ENCODE data around the gene CD96.

Gene CD96

GRCh38 chr3:111593666-111594065, 51.7 kb downstream of the CD96 start:
- DNase-seq: no peak

DNA sequence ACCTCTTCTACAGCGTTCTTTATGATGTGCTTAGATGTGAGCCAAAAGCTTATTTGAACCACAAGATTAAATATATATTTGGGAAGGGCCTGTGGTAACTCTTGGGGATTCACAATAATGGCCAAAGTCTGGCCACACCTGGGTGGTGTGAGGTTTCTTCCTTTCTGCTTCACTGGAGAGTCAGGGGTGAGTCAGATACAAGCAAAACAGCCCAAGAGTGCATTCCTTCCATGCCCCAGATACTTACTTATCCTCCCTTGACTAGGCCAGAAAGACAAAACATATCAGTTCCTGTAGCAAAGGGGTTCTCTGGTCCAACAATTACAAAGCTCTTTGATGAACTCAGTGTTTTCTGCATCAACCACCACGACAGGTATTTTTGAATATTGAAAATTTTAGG, 52.2 kb downstream of the CD96 start:
- DNase-seq: no peak

- DNase-seq: no peak
These were observed 52.8 kb downstream of the CD96 start for GRCh38 chr3:111594781-111595180.

- DNase-seq: peak in 17 of 56 donors; percentile 2 to 65 (median 18)
These were observed 53.2 kb downstream of the CD96 start, which contains the start of gene ZBED2 for GRCh38 chr3:111595232-111595631. Gene ZBED2 (minus strand): TSS chr3:111595346. CDS start chr3:111594201, 1,145 bp downstream.

DNA sequence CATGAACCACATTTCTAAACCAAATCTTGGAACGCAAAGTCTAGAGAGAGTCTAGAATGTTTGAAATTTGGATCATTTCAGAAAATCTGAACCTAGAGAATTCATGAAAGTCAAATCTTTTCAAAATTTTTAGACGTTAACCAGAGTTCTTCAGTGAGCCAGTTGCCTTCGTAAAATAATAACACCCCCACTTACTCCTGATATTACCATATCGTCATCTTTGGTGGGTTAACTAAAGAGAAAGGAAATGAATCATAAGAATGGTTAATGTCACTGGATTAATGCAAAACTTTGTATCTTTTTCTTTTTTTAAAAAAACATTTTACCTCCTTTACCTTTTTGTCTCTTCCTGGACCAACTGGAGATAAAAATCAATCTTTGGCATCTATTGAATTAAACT, 54.3 kb downstream of the CD96 start:
- no peak for DNase-seq

- DNase-seq: no peak
These were observed 56.1 kb downstream of the CD96 start for GRCh38 chr3:111598139-111598538.

GRCh38 chr3:111598552-111598951, 56.6 kb downstream of the CD96 start:
- no peak for DNase-seq

DNA sequence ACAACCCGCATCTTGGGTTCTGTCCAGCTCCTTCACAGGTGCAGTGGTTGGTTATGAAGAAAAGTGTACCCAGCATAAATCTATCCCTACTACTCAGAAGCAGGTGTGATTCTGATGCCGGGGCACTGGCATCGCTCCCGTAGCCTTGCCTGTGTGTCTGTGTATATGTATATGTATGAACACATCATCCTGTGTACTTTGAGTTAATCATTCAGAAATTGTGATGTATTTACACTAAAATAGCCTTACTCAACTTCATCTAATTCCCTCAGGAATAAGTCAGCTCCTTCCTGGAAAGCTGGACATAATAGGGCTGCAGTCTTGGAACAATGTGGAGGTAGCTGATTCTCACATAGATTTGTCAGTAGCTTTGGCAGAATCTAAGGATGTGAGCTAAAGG, 59.8 kb downstream of the CD96 start:
- no peak for DNase-seq

GRCh38 chr3:111603679-111604078, 61.7 kb downstream of the CD96 start:
- DNase-seq: no peak

- no peak for DNase-seq
These were observed 62.1 kb downstream of the CD96 start for GRCh38 chr3:111604119-111604518.

DNA sequence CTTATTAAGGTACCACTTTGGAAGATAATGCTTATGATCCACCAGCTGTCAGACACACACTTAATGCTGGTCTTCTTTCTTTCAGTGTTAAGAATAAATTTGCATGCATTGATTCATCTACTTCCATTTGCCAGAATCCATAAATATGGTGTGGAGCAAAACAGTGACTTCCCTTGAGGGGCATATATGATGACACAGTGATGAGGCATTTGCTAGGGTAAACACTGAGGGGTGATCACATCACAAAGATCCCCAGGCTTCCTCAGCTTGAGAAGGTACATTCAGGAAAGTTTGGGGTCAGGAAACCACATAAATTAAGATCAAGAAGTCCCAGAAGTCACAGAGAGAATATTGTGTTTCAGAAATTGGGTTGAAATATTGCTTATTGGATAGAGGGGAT, 63.0 kb downstream of the CD96 start:
- DNase-seq: no peak

DNA sequence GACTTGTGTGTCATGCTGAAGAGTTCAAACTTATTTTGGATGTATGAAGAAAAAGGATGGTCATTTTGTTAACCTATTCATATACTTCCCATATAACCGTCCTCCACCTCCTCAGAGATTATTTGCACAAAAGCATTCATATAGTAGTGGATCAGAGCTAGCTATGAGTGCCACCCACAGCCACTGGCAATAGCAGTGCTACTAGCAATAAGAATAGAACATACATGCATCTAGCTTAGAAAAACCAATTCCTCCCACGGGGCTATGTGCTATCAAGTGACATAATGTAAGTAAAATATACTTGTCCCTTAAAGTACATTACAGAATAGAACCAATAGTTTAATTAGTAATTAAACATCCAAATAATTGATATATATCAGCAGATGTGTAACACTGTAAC, 63.5 kb downstream of the CD96 start:
- DNase-seq: no peak

DNA sequence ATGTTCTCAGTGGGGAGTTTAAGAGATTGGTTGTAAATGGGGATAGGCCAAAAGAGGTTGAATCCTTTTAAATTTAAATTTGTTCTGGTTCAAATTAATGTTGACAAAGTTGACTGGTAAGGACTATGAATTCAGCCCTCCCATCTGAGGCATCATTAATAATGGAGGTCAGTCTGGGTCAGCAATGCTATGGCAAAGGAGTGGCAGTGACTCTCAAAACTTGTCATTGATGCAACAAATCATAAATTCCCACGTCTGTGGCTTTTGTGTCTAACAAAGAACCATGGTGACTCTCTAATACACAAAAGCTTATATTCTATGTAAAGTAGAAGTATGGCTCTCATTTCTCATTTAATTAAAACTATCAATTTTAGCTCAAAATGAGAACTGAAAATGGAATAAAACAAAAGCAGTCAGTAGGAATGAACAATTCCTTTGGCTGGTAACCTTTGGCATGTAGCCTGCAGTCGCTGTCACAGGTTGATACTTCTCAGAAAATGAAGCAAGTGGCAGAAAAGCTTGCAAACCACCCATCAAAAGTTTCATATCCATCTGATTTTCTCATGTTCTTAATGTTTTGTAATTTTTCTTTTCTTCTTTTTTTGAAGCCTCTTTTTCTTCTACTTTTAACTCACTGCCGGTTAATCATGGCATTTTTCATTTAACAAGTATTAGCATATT, 65.4 kb downstream of the CD96 start:
- no peak for DNase-seq

DNA sequence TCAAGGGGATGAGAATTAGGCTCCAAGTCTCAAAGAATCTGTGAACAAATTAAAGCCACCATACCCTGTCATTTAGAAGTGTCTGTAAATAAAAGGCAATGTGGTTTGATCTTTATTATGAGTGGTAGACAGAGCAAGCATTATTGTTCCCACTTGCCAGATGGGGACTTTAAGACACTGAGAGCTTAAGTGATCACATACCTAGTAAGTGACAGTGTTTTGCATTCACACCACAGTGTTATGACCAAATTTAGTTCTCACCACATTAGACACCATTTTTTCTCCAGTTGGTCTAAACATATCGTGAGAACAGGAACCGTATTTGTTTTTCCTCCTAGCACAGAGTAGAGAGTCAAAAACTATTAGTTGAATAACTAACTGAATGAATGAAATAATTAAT, 66.4 kb downstream of the CD96 start:
- DNase-seq: no peak

GRCh38 chr3:111609700-111610099, 67.7 kb downstream of the CD96 start:
- no peak for DNase-seq

- DNase-seq: no peak
These were observed 68.2 kb downstream of the CD96 start for GRCh38 chr3:111610189-111610588.

GRCh38 chr3:111610612-111611054, 68.6 kb downstream of the CD96 start:
- DNase-seq: no peak

- DNase-seq: no peak
These were observed 71.3 kb downstream of the CD96 start for GRCh38 chr3:111613294-111613693.

GRCh38 chr3:111615880-111616279, 73.9 kb downstream of the CD96 start:
- no peak for DNase-seq

DNA sequence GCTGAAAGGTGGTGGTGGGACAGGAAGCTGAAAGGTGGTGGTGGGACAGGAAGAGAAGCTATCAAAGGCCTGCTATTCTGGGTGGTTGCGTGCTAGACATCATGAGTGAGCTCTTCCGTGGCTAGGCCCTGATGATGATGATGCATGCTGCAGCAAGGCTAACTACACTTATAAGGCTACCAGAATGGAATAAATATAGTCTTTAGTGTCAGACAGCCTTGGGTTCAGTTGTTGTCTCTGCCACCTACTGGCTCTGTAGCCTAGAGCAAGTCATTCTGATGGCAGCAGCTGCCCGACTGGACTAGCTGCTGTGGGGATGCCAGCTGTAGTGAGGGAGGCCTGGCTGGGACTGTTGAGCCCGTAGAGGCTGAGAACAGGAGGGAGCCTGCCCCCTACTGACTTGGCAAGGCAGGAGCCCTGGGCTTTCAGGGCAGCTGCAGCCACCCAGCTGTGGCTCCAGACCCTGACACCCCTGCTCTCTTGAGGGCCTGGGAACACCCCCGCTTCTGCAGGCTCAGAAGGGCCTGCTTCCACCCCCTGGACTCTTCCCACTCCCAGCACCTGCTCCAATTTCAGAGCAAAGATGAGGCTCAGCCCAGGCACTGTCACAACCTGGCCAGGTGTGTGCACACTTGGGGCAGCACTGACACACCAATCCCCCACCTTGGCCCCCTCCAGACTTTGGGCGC, 74.6 kb downstream of the CD96 start:
- no peak for DNase-seq

DNA sequence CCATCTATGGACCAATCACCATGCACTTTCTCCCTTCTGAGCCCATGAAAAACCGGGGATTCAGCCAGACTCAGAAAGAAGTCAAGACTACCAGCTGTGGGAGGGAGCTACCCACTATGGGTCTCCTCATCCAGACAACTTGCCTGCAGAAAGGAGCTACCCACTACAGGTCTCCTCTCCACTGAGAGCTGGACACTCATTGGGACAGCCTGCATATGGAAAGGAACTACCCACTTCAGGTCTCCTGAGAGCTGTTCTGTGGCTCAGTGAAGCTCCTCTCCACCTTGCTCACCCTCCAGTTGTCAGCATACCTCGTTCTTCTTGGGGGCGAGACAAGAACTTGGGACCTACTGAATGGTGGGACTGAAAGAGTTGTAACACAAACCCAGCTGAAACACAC, 75.4 kb downstream of the CD96 start:
- no peak for DNase-seq

- DNase-seq: no peak
These were observed 76.1 kb downstream of the CD96 start for GRCh38 chr3:111617912-111618601.

- no peak for DNase-seq
These were observed 76.9 kb downstream of the CD96 start for GRCh38 chr3:111618945-111619344.
